Endothelial cell (in vitro differentiated cells): ENCODE data around the gene DHX35. TPM values are rescaled to one million over a fixed set of nuclear protein-coding genes. Genes with fewer than 3 reads are reported as not detected.
A peak's percentile ranks its signal among the peaks of the same experiment; 100 is the strongest.

Source experiments
- DNase-seq: peaks from one replicate; pipeline ENCODE4 v3.0.0; 2021; ENCODE audit warnings: low spot score
- H3K27ac Mint-ChIP-seq: one replicate; pipeline ENCODE4 v1.8.0; 2021; ENCODE audit warnings: mixed read lengths, inconsistent platforms; ENCODE audit not compliant: unreplicated experiment
- H3K27me3 Mint-ChIP-seq: one replicate; pipeline ENCODE4 v1.8.0; 2021; ENCODE audit warnings: mild to moderate bottlenecking, moderate library complexity, mixed read lengths, inconsistent platforms; ENCODE audit not compliant: unreplicated experiment
- H3K36me3 Mint-ChIP-seq: one replicate; pipeline ENCODE4 v1.8.0; 2021; ENCODE audit warnings: mild to moderate bottlenecking, low read depth, mixed read lengths, inconsistent platforms; ENCODE audit not compliant: unreplicated experiment
- H3K4me1 Mint-ChIP-seq: one replicate; pipeline ENCODE4 v1.8.0; 2021; ENCODE audit warnings: mild to moderate bottlenecking, mixed read lengths, inconsistent platforms; ENCODE audit not compliant: unreplicated experiment
- H3K4me3 Mint-ChIP-seq: one replicate; pipeline ENCODE4 v1.8.0; 2021; ENCODE audit warnings: mild to moderate bottlenecking, mixed read lengths, inconsistent platforms; ENCODE audit not compliant: unreplicated experiment
- H3K9me3 Mint-ChIP-seq: one replicate; pipeline ENCODE4 v1.8.0; 2021; ENCODE audit warnings: mixed read lengths, inconsistent platforms; ENCODE audit not compliant: unreplicated experiment
- total RNA-seq: library from RNA; stranded (reverse); fragmentation: NEBNext Ultra II Directional; extraction: Animal tissue kit (Norgen Biotek cat#: 25700); gene quantifications from one replicate; pipeline ENCODE4 v1.2.1, GENCODE V29; 2021; ENCODE audit not compliant: unreplicated experiment
- TF ChIP-seq, protein P1 (sequence below): fragments of 200-600 bp; sonication (generic); IDR thresholded peaks from one replicate; pipeline ENCODE4 v1.5.0; 2021; ENCODE audit warnings: antibody characterized with exemption; ENCODE audit not compliant: unreplicated experiment

Gene DHX35
- total RNA-seq, 1 donor from 2014 or later, result 10.5 TPM

DNA sequence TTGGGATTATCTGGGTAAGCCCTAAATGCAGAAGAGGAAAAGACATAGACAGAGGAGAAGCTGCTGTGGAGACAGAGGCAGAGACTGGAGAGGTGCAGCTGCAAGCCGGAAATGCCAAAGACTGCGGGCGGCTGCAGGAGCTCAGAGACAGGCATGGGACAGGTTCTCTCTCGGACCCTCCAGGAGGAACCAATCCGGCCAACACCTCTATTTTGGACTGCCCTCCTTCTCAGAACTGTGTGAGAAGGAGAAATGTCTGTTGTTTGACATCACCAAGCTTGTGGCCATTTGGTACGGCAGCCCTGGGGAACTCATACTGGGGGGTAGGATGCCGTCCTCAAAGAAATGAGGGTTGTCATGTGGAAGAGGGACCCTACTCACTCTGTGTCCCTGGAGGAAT is 95.0 kb downstream of the DHX35 start:
- Mint-ChIP-seq H3K9me3 (no peaks in the 10 kb centered on the region), H3K27me3 (no peaks in the 10 kb centered on the region)
- TF ChIP-seq, protein P1, sequence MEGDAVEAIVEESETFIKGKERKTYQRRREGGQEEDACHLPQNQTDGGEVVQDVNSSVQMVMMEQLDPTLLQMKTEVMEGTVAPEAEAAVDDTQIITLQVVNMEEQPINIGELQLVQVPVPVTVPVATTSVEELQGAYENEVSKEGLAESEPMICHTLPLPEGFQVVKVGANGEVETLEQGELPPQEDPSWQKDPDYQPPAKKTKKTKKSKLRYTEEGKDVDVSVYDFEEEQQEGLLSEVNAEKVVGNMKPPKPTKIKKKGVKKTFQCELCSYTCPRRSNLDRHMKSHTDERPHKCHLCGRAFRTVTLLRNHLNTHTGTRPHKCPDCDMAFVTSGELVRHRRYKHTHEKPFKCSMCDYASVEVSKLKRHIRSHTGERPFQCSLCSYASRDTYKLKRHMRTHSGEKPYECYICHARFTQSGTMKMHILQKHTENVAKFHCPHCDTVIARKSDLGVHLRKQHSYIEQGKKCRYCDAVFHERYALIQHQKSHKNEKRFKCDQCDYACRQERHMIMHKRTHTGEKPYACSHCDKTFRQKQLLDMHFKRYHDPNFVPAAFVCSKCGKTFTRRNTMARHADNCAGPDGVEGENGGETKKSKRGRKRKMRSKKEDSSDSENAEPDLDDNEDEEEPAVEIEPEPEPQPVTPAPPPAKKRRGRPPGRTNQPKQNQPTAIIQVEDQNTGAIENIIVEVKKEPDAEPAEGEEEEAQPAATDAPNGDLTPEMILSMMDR, result no peak

DNA sequence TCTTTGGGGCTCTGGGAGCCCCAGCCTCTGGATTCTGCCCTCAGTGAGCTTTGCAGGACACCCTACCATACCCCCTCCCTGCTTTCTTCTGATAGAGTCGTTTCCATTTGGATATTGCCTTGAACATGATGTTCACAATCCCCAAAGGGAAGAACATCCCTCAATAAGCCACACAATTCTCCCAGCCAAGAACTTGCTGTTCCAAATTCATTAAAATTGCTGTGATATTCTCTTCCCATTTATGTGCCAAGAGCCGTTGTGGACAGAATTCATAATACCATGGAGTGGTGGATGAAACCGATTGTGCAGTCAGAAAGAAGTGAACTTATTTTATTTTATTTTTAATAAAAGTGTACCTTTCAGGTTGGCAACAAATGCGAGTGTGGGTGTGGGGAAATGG is 95.8 kb downstream of the DHX35 start:
- Mint-ChIP-seq H3K4me1 (no peaks in the 10 kb centered on the region), H3K9me3 (no peaks in the 10 kb centered on the region), H3K4me3 (no peak overlapping the region), H3K36me3 (no peaks in the 10 kb centered on the region), H3K27me3 (no peaks in the 10 kb centered on the region), H3K27ac (no peak overlapping the region)
- no peak for DNase-seq
- TF ChIP-seq, protein P1, result no peak

More for the DNA sequence above, 95.0 kb downstream of the DHX35 start:
- H3K4me1 Mint-ChIP-seq, result no peaks in the 10 kb centered on the region
- no peak overlapping the region for H3K27ac Mint-ChIP-seq
- H3K4me3 Mint-ChIP-seq, result no peak overlapping the region
- H3K36me3 Mint-ChIP-seq, result no peaks in the 10 kb centered on the region
- no peak for DNase-seq

DNA sequence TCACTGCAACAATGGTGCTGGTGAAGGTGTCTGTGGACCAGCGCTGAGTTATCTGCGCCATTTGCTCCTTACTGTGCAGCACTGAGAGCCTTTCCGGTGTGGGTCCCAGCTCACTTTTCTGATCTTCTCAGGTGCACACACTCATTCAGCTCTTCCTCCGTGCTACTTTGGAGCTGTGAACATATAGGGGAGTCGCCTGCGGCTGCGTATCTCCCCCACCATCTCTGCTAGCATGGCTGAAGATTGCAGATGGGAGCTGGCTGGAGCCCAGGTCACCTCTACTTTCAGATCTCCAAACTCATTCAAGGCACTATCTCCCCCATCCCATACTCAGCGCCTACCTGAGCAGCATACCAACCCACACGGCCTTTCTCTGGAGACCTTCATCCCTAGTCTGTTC is 96.9 kb downstream of the DHX35 start:
- no peaks in the 10 kb centered on the region for H3K36me3 Mint-ChIP-seq
- no peak overlapping the region for H3K4me3 Mint-ChIP-seq
- no peaks in the 10 kb centered on the region for H3K9me3 Mint-ChIP-seq
- no peaks in the 10 kb centered on the region for H3K4me1 Mint-ChIP-seq
- no peaks in the 10 kb centered on the region for H3K27me3 Mint-ChIP-seq
- no peak for DNase-seq
- no peak overlapping the region for H3K27ac Mint-ChIP-seq
- TF ChIP-seq, protein P1, result no peak

DNA sequence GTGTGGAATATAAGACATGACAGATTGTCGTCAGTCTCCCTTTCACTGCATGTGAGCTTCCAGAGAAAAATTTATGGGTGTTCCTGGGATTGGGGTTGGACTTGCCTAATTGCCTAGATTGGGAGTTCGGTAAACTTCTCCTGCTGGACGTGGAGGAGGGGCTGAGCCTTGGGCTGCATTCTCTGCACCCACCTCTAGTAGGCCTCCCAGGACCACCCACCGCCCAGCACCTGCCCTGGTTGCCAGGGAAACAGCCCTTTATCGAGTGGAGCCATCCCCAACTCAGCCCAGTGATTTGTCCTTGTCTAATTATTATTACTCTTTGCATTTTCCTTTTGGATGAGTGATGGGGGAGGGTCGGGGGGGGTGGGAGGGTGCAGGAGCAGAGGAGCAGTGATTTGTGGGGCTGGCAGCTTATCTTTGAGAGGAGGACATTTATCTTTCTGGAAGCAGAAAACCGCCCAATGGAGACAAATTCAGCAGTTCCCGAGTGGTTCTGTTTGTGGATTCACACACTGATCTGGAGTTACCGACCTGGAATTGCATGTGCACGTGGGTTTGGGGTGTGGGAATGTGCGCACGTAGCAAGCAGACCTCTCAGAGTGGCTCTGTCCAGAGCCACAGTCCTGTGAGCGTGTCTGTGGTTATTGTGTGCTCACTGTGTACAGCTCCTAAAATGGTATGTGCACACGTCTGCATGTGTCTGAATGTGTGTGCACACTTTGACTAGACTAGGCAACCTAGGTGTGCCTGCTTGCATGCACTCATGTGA is 104.5 kb downstream of the DHX35 start:
- TF ChIP-seq, protein P1, result peak; percentile 23
- Mint-ChIP-seq H3K9me3 (no peaks in the 10 kb centered on the region), H3K4me3 (no peak overlapping the region), H3K27me3 (peaks cover 4% of the 10 kb centered on the region), H3K27ac (no peak overlapping the region), H3K36me3 (no peaks in the 10 kb centered on the region), H3K4me1 (no peaks in the 10 kb centered on the region)
- peak; percentile 32 for DNase-seq

DNA sequence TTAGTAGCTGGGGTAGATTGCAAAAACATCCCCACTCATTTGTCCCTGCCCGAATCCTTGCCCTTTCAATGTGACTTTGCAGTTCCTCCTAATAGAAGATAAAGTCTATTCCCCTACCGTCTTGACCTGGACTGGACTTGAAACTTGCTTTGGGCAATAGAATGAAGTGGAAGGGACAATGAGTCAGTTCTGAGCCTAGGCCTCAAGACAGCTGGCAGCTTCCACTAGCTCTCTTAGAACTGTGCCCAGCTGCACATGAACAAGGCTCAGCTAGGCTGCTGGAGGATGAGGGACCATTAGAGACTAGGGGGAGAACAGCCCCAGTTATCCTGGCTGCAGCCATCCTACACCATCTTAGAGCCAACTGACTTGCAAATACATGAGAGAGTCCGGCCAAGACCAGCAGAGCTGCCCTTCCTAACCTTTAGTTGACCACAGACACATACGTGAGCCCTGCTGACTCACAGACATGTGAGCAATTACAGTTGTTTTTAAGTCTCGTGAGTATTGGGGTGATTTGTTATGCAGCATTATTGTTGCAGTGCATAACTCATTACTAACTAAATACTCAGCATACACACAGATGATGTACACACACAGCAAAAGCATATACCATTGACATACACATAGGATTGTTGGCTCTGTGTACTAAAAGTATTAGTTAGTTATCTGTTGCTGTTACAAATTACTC is 105.5 kb downstream of the DHX35 start:
- Mint-ChIP-seq H3K4me1 (no peaks in the 10 kb centered on the region), H3K4me3 (no peak overlapping the region), H3K36me3 (no peaks in the 10 kb centered on the region), H3K9me3 (no peaks in the 10 kb centered on the region), H3K27me3 (peaks cover 4% of the 10 kb centered on the region), H3K27ac (no peak overlapping the region)
- TF ChIP-seq, protein P1, result no peak
- no peak for DNase-seq
